Heart left ventricle (tissue), 16 donors: ENCODE results near the gene KIAA1217. TPM values are rescaled to one million over a fixed set of nuclear protein-coding genes. Genes with fewer than 3 reads are reported as not detected.

Experiments used
- ATAC-seq, 4 donors: fragments of 200-7000 bp; cut with Tn5 transposase; one replicate each; pipeline ENCODE4 v1.9.1; 2020 to 2022; ENCODE audit warnings: moderate library complexity in 4 of 4, mild to moderate bottlenecking in 3 of 4, moderate number of reproducible peaks in 1 of 4
- DNase-seq, 5 donors: peaks; one replicate each; pipeline ENCODE4 v3.0.0-alpha.2; 2020
- H3K27ac ChIP-seq, 12 donors: fragments of 200-600 bp; sonication (generic) in 4 of 12; one replicate each; pipeline versions ENCODE4 v1.5.0 to v1.8.0; 2016 to 2022; ENCODE audit warnings: mild to moderate bottlenecking in 2 of 12
- H3K27me3 ChIP-seq, 9 donors: fragments of 200-600 bp; sonication (generic) in 2 of 9; one replicate each; pipeline versions ENCODE4 v1.5.1 to v1.8.0; 2016 to 2022; ENCODE audit warnings: mild to moderate bottlenecking in 3 of 9
- H3K36me3 ChIP-seq, 9 donors: fragments of 200-600 bp; sonication (generic) in 2 of 9; one replicate each; pipeline versions ENCODE4 v1.5.0 to v1.8.0; 2018 to 2022; ENCODE audit warnings: mild to moderate bottlenecking in 2 of 9
- H3K4me1 ChIP-seq, 12 donors: fragments of 200-600 bp; sonication (generic) in 4 of 12; one replicate each; pipeline versions ENCODE4 v1.5.0 to v1.8.0; 2016 to 2022; ENCODE audit warnings: mild to moderate bottlenecking in 3 of 12
- H3K4me3 ChIP-seq, 12 donors: fragments of 200-600 bp; sonication (generic) in 4 of 12; one replicate each; pipeline versions ENCODE4 v1.5.0 to v1.8.0; 2017 to 2022; ENCODE audit warnings: mild to moderate bottlenecking in 9 of 12, moderate library complexity in 4 of 12
- H3K9me3 ChIP-seq, 12 donors: fragments of 200-600 bp; sonication (generic) in 4 of 12; one replicate each; pipeline versions ENCODE4 v1.5.0 to v1.8.0; 2016 to 2022; ENCODE audit warnings: mild to moderate bottlenecking in 1 of 12
- CTCF ChIP-seq, 12 donors: fragments of 200-600 bp; sonication (generic) in 4 of 12; IDR thresholded peaks; one replicate each; pipeline versions ENCODE4 v1.5.0 to v1.8.0; 2018 to 2022; ENCODE audit warnings: antibody characterized with exemption in 12 of 12, mild to moderate bottlenecking in 5 of 12
- POLR2A ChIP-seq, 2 donors: fragments of 450-650 bp; IDR thresholded peaks; one replicate each; pipeline ENCODE4 v1.6.1; 2017; ENCODE audit warnings: antibody characterized with exemption in 2 of 2, mild to moderate bottlenecking in 2 of 2, moderate library complexity in 2 of 2
- WGBS, 4 donors: extraction: QIAGEN DNeasy Blood & Tissue Kit in 2 of 4; methylation state at CpG; one replicate each; pipeline versions ENCODE4 v1.1.5 to v1.1.7; 2013 to 2018; 5-methylcytosine and 5-hydroxymethylcytosine counted together
- intact Hi-C, 10 donors: fragments of 100-400 bp; cut with DNase I; formaldehyde crosslinking; loops; one replicate each; pipeline versions ENCODE4 v1.11.1 to v1.14.2; 2022
- polyA plus RNA-seq, 2 donors: library from polyadenylated mRNA; stranded (reverse); fragments of 200-250 nt; gene quantifications; one replicate each; pipeline ENCODE4 v1.2.3, GENCODE V29; 2013
- total RNA-seq, 9 donors: library from RNA; depleted of rRNA in 2 of 9; stranded (reverse); fragments of >200 nt in 2 of 9; fragmentation: NEBNext Ultra II Directional in 3 of 9; extraction: Animal tissue kit (Norgen Biotek cat#: 25700) in 3 of 9; gene quantifications; one replicate each; pipeline versions ENCODE4 v1.1.0 to v1.2.4, GENCODE V29; 2016 to 2023
- donor health status: ischemic (EF 13 %, LVEDD 7.1; RV severe dilation, severe dysfunction).
- donor health status: healthy with polysubstance abuse.
- donor health status: DM: no; HTN: yes; CAD: no.
- donor health status: DM: no; HTN: no; CAD: no.
- donor health status: ischemic (EF 25% LVEDD 6.9; RV normal size, moderate dysfunction).
- donor health status: ischemic (EF 25% LVEDD 5.7; RV mildly dilated, moderate dysfunction).
- donor health status: healthy.
- donor health status: DM: yes; HTN: yes; CAD: no.
- donor health status: ischemic (EF 35%, LVEDD 5.7; RV mildly dilated, moderate dysfunction).
- donor health status: nonischemic (EF 11% LVEDD 7.7; RV severe dilation, severe dysfunction).
- donor health status: DM: yes; HTN: yes; CAD: no.
- donor health status: PGD.
- donor health status: ischemic (EF 29% LVEDD 5.4; RV normal size, mild dysfunction).
- donor health status: nonischemic (EF 23%, LVEDD 6.1; RV moderate dilation, normal function).

The KIAA1217 gene
- total and polyA plus RNA-seq, 11 donors = 12.7 to 66.7 (median 33.5) TPM

DNA sequence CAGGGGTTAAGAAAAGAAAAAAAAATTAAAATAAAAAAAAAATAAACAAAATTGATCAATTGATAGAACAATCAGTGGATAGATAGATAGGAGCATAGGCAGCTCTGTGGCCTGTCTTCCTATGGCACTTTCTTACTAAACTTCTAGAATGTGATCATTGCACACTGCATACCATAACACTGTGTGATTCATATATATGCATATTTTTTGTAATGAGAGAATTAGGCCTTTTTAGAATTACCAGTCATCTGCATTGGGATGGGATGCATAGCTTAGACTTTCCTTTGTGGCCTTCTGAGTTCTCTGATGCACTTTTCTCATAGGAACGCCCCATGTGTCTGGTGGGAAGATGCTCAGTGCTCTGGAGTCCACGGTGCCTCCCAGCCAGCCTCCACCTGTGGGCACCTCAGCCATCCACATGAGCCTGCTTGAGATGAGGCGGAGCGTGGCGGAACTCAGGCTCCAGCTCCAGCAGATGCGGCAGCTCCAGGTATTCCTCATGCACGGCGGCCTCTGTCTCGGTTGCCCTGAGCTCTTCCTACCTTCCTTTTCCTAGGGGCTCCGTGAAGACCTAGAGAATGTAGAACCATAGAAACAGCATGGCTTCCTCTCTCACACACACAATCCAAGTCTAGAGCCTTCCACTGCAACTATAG, 292.2 kb downstream of the KIAA1217 start:
- H3K27me3 ChIP-seq = no peaks in the 10 kb centered on the region
- no peaks in the 10 kb centered on the region for H3K9me3 ChIP-seq
- H3K36me3 ChIP-seq = peaks cover 0 to 77% (median 28%) of the 10 kb centered on the region in 9 donors
- TF ChIP-seq CTCF (IDR thresholded peaks at IDR 0.05) = no peak
- TF ChIP-seq POLR2A (IDR thresholded peaks at IDR 0.05) = no peak
- no peak overlapping the region for H3K4me3 ChIP-seq
- peaks cover 0 to 4% (median 0%) of the 10 kb centered on the region in 12 donors for H3K4me1 ChIP-seq
- ATAC-seq = no peak
- WGBS, 4 donors = 92 to 99% (median 97%) methylated on average over 10 of the region's 10 CpGs
- no peak overlapping the region for H3K27ac ChIP-seq
- intact Hi-C loops = loop anchor here in 8 of 10 donors (5.0 to 10.0 kb wide), 10 partner anchors 49 to 1344 kb away; partner anchors contain the start of gene KIAA1217 (in 2 of the 8)
- no peak for DNase-seq

DNA sequence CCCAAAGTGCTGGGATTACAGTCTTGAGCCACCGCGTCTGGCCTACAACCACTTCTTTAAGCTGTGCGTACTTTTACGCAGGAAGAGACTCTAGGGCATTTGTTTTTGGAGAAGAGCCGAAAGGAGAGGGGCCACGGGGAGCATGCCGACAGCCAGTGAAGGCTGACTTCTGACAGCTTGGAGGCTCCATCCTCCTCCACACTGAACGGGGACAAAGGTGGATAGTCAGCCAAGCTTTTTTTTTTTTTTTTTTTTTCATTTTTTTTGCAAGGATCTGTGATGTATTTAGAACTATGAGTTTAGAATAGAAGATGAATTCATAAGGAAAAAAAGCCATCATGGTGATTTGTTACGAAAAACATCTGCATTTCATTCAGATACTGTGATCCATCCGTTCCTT, 293.1 kb downstream of the KIAA1217 start:
- no peak for ATAC-seq
- no peaks in the 10 kb centered on the region for H3K27me3 ChIP-seq
- H3K4me1 ChIP-seq = peaks cover 0 to 4% (median 0%) of the 10 kb centered on the region in 12 donors
- intact Hi-C loops = loop anchor here in 8 of 10 donors (5.0 to 10.0 kb wide), 10 partner anchors 50 to 1345 kb away; partner anchors contain the start of gene KIAA1217 (in 2 of the 8)
- TF ChIP-seq CTCF (IDR thresholded peaks at IDR 0.05) (no peak), POLR2A (IDR thresholded peaks at IDR 0.05) (no peak)
- peaks cover 0 to 74% (median 20%) of the 10 kb centered on the region in 9 donors for H3K36me3 ChIP-seq
- WGBS, 4 donors = 84 to 90% (median 89%) methylated on average over 10 of the region's 10 CpGs
- DNase-seq = no peak
- H3K4me3 ChIP-seq = no peak overlapping the region
- H3K9me3 ChIP-seq = peaks cover 0 to 3% (median 0%) of the 10 kb centered on the region in 12 donors
- H3K27ac ChIP-seq = no peak overlapping the region

DNA sequence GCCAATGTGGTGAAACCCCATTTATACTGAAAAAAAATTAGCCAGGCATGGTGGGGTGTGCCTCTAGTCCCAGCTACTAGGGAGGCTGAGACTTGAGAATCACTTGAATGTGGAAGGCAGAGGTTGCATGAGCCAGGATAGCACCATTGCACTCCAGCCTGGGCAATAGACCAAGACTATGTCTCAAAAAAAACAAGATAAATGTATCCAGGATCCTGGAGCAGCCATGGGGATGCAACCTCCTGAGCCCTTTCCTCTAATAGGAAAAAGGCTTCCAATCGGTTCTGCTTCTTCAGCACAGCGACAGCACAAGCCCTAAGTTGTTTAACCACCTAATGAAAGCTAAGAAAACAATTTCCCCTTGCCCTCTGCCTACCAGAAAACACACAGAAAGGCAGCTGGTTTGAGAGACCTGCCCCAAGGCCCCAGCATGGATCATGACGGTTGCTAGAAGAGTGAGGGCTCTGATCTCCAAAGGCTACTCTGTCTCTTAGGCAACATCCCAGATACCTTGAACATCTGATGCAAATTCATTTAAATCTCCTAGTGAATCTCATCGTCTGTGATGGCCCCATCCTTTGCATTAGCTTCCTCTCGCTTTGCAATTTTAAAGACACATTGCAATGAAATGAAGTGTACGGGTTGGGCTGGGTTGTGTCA, 294.0 kb downstream of the KIAA1217 start:
- TF ChIP-seq CTCF (IDR thresholded peaks at IDR 0.05) (no peak), POLR2A (IDR thresholded peaks at IDR 0.05) (no peak)
- peaks cover 0 to 5% (median 0%) of the 10 kb centered on the region in 12 donors for H3K9me3 ChIP-seq
- DNase-seq = no peak
- intact Hi-C loops = loop anchor here in 8 of 10 donors (5.0 to 10.0 kb wide), 10 partner anchors 51 to 1346 kb away; partner anchors contain the start of gene KIAA1217 (in 2 of the 8)
- H3K27ac ChIP-seq = no peak overlapping the region
- peaks cover 0 to 75% (median 19%) of the 10 kb centered on the region in 9 donors for H3K36me3 ChIP-seq
- peaks cover 0 to 4% (median 0%) of the 10 kb centered on the region in 12 donors for H3K4me1 ChIP-seq
- no peak overlapping the region for H3K4me3 ChIP-seq
- no peak for ATAC-seq
- WGBS, 4 donors = 72 to 89% (median 77%) methylated on average over 6 of the region's 6 CpGs
- no peaks in the 10 kb centered on the region for H3K27me3 ChIP-seq
